ENCODE data around the gene GALR2.

GRCh38 chr17:76104896-76105231, 30.3 kb downstream of the GALR2 start:
- TF ChIP-seq EED (IDR thresholded peaks at IDR 0.05; ENCODE audit: low read depth) (no peak), CTCF (IDR thresholded peaks at IDR 0.05 in 2 of 3, conservative IDR thresholded peaks at IDR 0.05 in 1 of 3; ENCODE audit: control insufficient read depth in 2 of 3, extremely low read depth in 1 of 3, insufficient read depth in 1 of 3, low read depth in 3 of 3, low read length in 3 of 3) (no peak), CEBPB (IDR thresholded peaks at IDR 0.05; ENCODE audit: borderline replicate concordance in 1 of 2, low read depth in 2 of 2, low read length in 2 of 2) (no peak), CUX1 (IDR thresholded peaks at IDR 0.05; ENCODE audit: insufficient replicate concordance, low read depth, low read length) (no peak)

All from GM12878 (cell line).